GM21447 (cell line): Measurements from ENCODE around the gene RBMY1J.
"Not testable (repeated sequence)": the region's sequence is repeated elsewhere in the genome, so short reads cannot be mapped to it uniquely, and the experiment has no call there.

Source experiments
- ATAC-seq: cut with Tn5 transposase; IDR thresholded peaks from one replicate; pipeline ENCODE4 v1.9.1; 2021; ENCODE audit not compliant: unreplicated experiment

Gene RBMY1J

DNA sequence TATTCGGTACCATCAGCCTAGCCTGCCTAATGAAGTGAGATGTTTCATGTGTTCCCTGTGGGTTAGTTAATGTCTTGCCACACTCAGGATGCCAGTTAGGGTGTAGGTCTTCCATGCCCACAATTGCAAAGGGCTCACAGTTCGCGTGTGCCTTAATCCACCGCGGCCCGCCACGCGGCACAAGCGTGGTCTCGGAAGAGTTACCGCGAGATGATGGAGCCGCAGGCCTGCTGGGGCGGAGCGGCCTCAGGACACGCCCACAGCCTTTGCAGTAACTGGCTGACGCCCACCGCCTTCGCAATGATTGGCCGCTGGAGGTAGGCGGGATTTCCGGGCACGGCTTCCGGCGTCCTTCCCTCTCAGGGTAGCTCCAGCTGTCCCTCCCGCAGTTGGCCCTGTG, at the start of gene RBMY1J:
Gene RBMY1J (plus strand): TSS at position 301 of the 400 bp plus-strand sequence. CDS start 2,038 bp downstream, outside the sequence.
- not testable (repeated sequence) for ATAC-seq

DNA sequence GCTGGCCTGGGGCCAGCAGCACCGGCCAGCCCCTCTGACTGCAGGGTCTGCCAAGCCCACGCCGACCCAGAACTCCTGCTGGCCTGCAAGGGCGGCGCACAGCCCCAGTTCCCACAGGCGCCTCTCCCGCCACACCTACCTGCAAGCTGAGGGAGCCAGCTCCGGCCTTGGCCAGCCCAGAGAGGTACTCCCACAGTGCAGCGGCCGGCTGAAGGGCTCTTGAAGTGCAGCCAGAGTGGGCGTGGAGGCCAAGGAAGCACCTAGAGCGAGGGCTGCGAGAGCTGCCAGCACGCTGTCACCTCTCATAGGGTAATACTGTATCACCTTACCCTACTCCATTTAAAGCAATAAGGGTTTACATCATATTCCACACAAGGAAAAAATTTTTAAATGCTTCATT, 35.8 kb upstream of the RBMY1J start:
- no peak for ATAC-seq

DNA sequence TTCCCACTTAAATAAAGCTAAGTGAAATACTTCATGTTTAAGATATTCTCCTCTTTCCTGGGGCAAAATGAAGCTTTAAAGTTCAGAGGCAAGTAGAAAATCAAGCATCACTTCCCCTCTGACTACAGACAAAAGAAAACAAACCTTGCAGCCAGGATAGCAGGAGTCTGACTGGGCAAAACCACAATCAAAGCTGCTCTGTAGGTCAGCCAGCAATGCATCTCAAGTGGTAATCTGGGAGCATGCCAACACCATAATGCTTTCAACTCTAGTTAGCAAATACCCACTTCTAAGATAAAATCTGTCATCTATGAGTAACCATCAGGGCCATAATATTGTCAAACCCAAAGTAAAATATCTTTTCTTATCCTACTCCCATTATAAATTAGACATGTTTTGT, 32.6 kb upstream of the RBMY1J start:
- no peak for ATAC-seq

DNA sequence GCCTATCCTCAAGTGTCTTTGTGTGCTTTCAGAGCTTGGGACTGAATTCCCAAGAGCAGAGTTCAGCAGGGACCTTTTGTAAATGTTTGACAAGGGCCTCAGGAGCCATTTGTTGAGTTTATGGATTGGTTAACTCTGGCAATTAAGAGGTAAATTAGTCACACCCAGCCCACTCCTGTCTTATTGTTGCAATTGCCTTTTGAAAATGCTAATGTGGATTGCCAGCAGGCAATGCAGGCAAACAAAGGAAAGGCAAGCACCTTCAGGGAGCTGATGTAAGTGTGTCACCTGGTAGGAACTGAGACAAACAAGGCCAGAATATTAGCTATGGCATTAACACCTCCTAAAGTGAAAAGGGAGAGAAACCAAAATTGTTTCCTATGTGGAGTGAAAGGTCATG, 29.7 kb upstream of the RBMY1J start:
- no peak for ATAC-seq

DNA sequence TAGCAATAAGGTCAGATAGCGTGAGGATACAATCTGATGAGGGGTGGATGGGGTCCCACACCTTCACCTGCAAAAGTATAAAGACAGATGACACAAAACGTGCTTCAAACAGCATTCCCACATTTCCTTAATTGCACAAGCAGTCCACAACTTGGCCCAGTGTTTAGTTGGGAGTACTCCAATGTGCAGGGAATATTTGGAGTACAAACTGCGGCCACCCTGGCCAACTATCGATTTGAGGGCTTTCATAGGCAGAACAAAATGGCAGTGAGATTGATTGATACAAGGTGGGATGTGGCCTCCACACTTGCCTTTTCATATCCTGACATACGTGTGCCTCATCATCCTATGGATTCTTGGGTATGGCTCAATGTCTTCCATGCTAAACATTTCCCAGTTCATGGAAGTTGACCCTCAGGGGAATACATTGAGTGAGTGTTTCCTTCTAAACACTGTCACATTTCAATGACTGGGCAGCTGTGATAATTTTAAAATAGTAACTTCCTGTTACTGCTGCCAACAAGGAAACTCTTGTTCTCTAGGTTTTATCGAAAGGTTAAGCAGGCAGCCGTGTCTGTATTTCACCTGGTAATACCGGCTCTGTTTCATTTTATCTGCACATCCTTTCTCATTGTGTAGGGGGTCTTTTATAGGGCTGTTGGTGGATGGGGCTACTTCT, 41.6 kb downstream of the RBMY1J start:
- not testable (repeated sequence) for ATAC-seq

- not testable (repeated sequence) for ATAC-seq
Measured at GRCh38 chrY:22455522-22455921, 52.3 kb downstream of the RBMY1J start.

- not testable (repeated sequence) for ATAC-seq
Measured at GRCh38 chrY:22461962-22462361, 58.8 kb downstream of the RBMY1J start.
